Gastroesophageal sphincter (tissue), 3 donors: ENCODE results near the gene PLEKHG5.

ENCODE experiments used
- POLR2A ChIP-seq, 2 donors: fragments of 450-650 bp; IDR thresholded peaks; one replicate each; pipeline ENCODE4 v1.6.1; 2017; ENCODE audit warnings: antibody characterized with exemption in 2 of 2, mild to moderate bottlenecking in 2 of 2, moderate library complexity in 1 of 2
- TF ChIP-seq, protein P1 (sequence below), 4 experiments: fragments of 200-600 bp in 2 of 4; fragments of 450-650 bp in 2 of 4; sonication (generic) in 1 of 4; IDR thresholded peaks; one replicate each; pipeline ENCODE4 v1.5.1; 2017 to 2019; ENCODE audit warnings: antibody characterized with exemption in 4 of 4, mild to moderate bottlenecking in 2 of 4, moderate library complexity in 2 of 4

- no peak for TF ChIP-seq POLR2A (IDR thresholded peaks at IDR 0.05)
- TF ChIP-seq, protein P1, sequence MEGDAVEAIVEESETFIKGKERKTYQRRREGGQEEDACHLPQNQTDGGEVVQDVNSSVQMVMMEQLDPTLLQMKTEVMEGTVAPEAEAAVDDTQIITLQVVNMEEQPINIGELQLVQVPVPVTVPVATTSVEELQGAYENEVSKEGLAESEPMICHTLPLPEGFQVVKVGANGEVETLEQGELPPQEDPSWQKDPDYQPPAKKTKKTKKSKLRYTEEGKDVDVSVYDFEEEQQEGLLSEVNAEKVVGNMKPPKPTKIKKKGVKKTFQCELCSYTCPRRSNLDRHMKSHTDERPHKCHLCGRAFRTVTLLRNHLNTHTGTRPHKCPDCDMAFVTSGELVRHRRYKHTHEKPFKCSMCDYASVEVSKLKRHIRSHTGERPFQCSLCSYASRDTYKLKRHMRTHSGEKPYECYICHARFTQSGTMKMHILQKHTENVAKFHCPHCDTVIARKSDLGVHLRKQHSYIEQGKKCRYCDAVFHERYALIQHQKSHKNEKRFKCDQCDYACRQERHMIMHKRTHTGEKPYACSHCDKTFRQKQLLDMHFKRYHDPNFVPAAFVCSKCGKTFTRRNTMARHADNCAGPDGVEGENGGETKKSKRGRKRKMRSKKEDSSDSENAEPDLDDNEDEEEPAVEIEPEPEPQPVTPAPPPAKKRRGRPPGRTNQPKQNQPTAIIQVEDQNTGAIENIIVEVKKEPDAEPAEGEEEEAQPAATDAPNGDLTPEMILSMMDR (IDR thresholded peaks at IDR 0.05), result no peak
Observed at GRCh38 chr1:6464915-6465314, 26.6 kb downstream of the PLEKHG5 start.
